HG03108 (cell line): ENCODE results near the gene FSD1.
A peak's percentile ranks its signal among the peaks of the same experiment; 100 is the strongest.
"Not testable (repeated sequence)": the region's sequence is repeated elsewhere in the genome, so short reads cannot be mapped to it uniquely, and the experiment has no call there.

Source experiments
- ATAC-seq: cut with Tn5 transposase; IDR thresholded peaks from one replicate; pipeline ENCODE4 v1.9.1; 2021; ENCODE audit warnings: moderate library complexity; ENCODE audit not compliant: unreplicated experiment

The FSD1 gene

DNA sequence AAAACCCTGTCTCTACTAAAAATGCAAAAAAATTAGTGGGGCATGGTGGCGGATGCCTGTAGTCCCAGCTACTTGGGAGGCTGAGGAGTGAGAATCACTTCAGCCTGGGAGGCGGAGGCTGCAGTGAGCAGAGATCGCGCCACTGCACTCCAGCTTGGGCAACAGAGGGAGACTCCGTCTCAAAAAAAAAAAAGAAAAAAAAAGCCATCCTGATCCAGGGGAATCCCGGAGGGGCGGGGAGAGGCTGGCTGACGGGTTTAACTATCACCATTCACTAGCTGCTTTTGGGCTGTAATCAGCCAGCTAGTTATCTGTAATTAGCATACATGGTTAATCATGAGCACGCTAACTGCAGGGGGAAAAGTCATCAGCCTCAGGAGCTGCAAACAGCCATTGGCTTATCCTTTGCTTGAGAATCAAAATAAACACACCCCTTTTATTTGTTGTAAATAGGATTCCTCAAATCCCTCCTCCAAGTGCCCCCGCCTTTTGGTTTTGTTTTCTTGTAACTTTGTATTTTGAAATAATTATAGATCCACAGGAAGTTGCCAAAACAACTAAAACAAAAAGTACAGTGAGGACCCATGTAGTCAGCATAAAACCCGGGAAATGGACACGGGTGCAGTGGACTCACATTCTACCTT is 9.6 kb downstream of the FSD1 start:
- no peak for ATAC-seq

GRCh38 chr19:4316956-4317355 is 12.6 kb downstream of the FSD1 start:
- ATAC-seq = no peak

GRCh38 chr19:4318460-4318859 is 14.1 kb downstream of the FSD1 start:
- ATAC-seq = no peak

DNA sequence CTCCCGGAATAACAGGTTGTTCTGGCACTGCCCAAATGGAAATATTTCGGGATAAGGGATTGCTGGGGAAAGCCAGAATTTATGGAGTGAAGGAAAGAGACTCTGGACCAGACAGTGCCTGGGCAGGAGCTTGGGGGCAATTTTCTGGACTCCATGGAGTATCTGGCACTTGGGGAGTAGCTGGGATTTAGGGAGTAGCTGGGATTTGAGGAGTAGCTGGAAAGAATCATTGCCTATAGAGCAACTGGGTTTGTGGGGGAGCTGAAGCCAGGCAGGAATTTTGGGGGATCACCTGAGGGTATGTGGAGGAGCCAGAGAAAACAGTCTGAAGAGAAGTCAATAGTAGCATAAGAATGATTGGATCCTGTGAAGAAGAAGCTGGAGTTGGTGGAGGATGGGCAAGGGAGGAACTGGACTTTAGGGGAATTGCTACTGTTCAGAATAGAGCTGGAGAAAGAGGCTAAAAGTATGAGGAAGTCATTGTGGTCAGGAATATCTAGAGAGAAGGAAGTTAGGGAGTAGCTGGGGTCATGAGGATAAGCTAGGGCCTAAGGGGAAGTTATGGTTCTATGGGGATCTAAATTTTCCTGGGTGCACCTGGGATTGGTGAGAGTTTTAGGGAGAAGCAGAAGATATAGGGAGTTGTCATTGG is 14.8 kb downstream of the FSD1 start:
- ATAC-seq = no peak

DNA sequence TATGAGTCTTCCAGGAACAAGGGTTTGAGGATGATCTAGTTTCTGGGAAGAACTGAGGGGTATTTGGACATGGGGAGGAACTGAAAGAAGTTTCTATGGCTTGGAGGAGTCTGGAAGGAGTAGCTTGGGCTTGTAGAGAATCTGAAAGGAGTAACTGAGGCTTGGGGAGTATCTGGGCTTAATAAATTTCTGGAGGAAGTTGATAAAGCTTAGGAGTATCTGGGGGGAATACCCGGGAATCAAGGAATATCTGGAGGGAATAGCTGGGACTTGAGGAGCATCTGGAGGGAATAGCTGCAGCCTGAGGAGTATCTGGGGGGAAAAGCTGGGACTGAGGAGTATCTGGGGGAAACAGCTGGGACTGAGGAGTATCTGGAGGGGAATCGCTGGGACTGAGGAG is 16.0 kb downstream of the FSD1 start:
- no peak for ATAC-seq

- ATAC-seq = no peak
These were observed 18.7 kb downstream of the FSD1 start for GRCh38 chr19:4322942-4323665.

DNA sequence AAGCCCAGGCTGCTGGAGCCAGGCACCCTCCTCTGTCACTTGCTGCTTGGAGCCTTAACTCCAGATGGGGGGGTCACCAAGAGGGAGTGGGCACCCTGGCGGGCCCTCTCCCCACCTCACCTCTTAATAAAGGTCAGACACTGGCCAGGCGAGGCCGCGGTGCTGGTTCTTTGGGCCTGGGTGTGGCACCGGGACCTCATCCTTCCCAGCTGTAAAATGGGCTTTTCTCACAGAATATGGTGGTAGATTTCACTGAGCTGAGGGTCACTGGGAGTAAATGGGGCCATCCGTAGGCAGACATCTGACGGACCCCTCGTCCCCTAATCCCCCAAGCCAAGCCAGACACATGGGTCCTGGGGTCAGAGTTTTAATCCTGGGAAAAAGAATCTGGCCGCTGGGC is 19.3 kb downstream of the FSD1 start:
- ATAC-seq = no peak

- ATAC-seq = no peak
These were observed 19.8 kb downstream of the FSD1 start for GRCh38 chr19:4324228-4324627.

- no peak for ATAC-seq
These were observed 21.9 kb downstream of the FSD1 start for GRCh38 chr19:4326215-4326836.

- ATAC-seq = no peak
These were observed 22.4 kb downstream of the FSD1 start for GRCh38 chr19:4326837-4327251.

- ATAC-seq = peak; percentile 26
These were observed 23.0 kb downstream of the FSD1 start for GRCh38 chr19:4327252-4327876.

DNA sequence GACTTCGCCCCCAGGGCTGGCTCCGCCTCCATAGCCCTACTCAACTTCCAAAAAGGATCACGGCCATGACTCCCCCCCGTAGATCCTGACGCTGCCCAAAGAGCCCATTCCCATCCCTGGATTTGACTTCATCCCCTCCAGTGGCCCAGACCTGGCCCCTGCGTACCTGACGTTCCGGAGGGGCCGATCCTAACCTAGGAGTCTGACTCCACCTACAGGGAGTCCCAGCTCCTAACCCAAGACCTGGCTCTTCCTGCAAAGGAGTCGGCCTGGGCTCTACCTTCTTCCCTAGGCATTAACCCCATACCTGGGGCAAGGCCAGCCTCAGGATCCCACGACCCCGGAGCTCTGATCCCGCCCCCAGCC is 23.5 kb downstream of the FSD1 start:
- ATAC-seq = no peak

GRCh38 chr19:4328243-4328990 is 24.0 kb downstream of the FSD1 start:
- peak; percentile 71 for ATAC-seq

GRCh38 chr19:4328991-4329681 is 24.7 kb downstream of the FSD1 start:
- ATAC-seq = not testable (repeated sequence)

GRCh38 chr19:4329858-4330257 is 25.5 kb downstream of the FSD1 start:
- no peak for ATAC-seq

DNA sequence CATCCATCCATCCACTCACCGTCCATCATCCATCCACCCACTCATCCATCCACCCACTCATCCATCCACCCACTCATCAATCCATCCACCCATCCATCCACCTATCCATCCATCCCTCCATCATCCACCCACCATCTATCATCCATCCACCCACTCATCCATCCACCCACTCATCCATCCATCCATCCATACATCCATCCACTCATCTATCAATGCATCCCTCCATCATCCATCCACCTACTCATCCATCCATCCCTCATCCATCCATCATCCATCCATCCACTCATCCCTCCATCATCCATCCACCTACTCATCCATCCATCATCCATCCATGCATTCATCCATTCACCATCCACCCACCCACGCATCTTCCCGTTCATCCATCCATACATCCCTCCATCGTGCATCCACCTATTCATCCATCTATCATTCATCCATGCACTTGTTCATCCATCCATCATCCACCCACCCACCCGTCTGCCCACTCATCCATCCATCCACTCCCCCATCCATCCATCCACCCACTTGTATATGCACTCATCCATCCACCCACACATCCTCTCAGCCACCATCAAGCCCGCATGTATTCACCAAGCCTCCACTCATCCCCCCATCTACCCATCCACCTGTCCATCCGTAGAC is 30.7 kb downstream of the FSD1 start:
- ATAC-seq = no peak

DNA sequence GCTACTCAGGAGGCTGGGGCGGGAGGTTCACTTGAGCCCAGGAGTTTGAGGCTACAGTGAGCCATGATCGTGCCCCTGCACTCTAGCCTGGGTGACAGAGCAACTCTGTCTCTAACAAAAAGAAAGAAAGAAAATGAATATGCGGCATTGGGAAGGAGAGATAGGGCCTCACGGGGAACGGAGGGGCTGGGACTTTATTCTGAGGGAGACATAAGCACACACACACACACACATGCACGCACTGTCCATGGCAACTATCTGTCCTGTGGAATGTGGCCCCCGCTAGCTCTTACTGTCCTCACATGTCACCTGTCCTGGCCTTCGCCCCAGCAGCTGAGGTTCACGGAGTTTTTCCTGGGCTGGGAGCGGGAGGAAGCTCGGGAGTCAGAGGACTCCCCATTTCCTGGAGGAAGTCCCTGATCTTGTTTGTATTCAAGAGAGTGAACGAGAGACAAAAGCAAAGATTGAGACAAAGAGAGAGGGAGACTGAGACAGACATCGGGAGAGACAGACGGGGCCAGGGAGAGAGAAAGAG is 33.6 kb downstream of the FSD1 start:
- ATAC-seq = no peak

DNA sequence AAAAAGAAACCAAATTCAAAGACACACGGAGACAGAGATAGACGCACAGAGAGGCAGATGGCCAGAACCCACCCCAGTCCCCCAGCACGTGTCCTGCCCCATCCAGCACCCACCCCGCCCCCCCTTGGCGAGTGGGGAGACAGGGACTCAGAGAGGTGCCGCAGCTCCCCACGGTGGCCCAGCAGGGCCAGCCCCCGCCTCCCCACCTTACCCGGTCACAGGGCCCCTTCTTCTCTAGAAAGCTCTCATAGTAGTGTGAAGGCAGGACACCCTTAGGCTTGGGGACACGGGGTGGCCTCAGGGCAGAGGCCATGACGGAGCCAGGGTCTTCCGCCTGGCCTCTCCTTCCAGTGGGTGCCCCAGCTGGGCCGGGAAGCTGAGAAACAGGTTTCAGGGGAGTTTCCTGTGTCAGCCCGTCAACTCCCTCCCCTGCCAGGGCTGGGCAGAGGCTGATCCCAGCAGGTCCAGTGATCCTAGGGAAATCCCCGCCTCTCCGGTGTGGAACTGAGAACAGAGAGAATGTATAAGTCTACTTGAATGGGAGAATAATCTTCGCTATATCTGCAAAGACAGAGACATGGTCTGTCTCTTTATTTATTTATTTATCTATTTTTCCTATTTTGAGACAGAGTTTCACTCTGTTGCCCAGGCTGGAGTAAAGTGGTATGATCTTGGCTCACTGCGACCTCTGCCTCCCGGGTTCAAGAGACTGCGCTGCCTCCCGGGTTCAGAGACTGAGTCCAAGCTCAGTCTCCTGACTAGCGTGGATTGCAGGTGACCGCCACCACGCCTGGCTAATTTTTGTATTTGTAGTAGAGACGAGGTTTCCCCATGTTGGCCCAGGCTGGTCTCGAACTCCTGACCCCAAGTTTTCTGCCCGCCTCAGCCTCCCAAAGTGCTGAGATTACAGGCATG is 34.3 kb downstream of the FSD1 start, which contains the start of gene STAP2:
Gene STAP2, minus strand, starts transcription at position 387 of the 915 bp plus-strand sequence. Its CDS starts 74 bp downstream, at position 313.
- no peak for ATAC-seq
